ENCODE results near the gene GGNBP2. TPM values are rescaled to one million over a fixed set of nuclear protein-coding genes. Genes with fewer than 3 reads are reported as not detected.
A peak's percentile ranks its signal among the peaks of the same experiment; 100 is the strongest.
"Not testable (repeated sequence)": the region's sequence is repeated elsewhere in the genome, so short reads cannot be mapped to it uniquely, and the experiment has no call there.

Gene GGNBP2
- total RNA-seq, 1 donor from 2014 or later: 71.2 TPM

GRCh38 chr17:36600465-36600864, 55.7 kb downstream of the GGNBP2 start:
- Mint-ChIP-seq H3K9me3 (no peaks in the 10 kb centered on the region), H3K36me3 (no peaks in the 10 kb centered on the region), H3K27ac (peak overlapping the region; percentile 81), H3K4me1 (peaks cover 22% of the 10 kb centered on the region), H3K4me3 (peak overlapping the region; percentile 82), H3K27me3 (ENCODE audit: low read depth) (no peaks in the 10 kb centered on the region)
- no peak for TF ChIP-seq CTCF (IDR thresholded peaks at IDR 0.05; ENCODE audit: unreplicated experiment)
- no peak for DNase-seq (ENCODE audit: low spot score in 2 of 2, unreplicated experiment in 2 of 2)

- Mint-ChIP-seq H3K27ac (peak overlapping the region; percentile 81), H3K9me3 (no peaks in the 10 kb centered on the region), H3K4me3 (peak overlapping the region; percentile 82), H3K27me3 (ENCODE audit: low read depth) (no peaks in the 10 kb centered on the region), H3K4me1 (peaks cover 22% of the 10 kb centered on the region), H3K36me3 (no peaks in the 10 kb centered on the region)
- no peak for TF ChIP-seq CTCF (IDR thresholded peaks at IDR 0.05; ENCODE audit: unreplicated experiment)
- peak in 1 of 2 experiments; percentile 47 for DNase-seq (ENCODE audit: low spot score in 2 of 2, unreplicated experiment in 2 of 2)
These were observed 56.2 kb downstream of the GGNBP2 start for GRCh38 chr17:36600936-36601302.

- H3K27ac Mint-ChIP-seq: peak within 1 kb of the TSS; percentile 81
- peak; percentile 87 to 93 for DNase-seq (ENCODE audit: low spot score in 2 of 2, unreplicated experiment in 2 of 2)
These were observed 56.7 kb downstream of the GGNBP2 start, which contains the start of gene MRM1 for GRCh38 chr17:36601303-36602029. Gene MRM1 (plus strand): TSS chr17:36601583. CDS start chr17:36601811, 228 bp downstream.

GRCh38 chr17:36602030-36602748, 57.5 kb downstream of the GGNBP2 start:
- Mint-ChIP-seq H3K4me1 (peaks cover 22% of the 10 kb centered on the region), H3K9me3 (no peaks in the 10 kb centered on the region), H3K27me3 (ENCODE audit: low read depth) (no peaks in the 10 kb centered on the region), H3K4me3 (peak overlapping the region; percentile 82), H3K27ac (peak overlapping the region; percentile 81), H3K36me3 (no peaks in the 10 kb centered on the region)
- no peak for DNase-seq (ENCODE audit: low spot score in 2 of 2, unreplicated experiment in 2 of 2)
- no peak for TF ChIP-seq CTCF (IDR thresholded peaks at IDR 0.05; ENCODE audit: unreplicated experiment)

More at GRCh38 chr17:36601303-36602029, 56.7 kb downstream of the GGNBP2 start, which contains the start of gene MRM1:
- Mint-ChIP-seq H3K9me3 (no peaks in the 10 kb centered on the region), H3K4me3 (peak within 1 kb of the TSS; percentile 82), H3K36me3 (no peaks in the 10 kb centered on the region), H3K27me3 (ENCODE audit: low read depth) (no peaks in the 10 kb centered on the region), H3K4me1 (peaks cover 22% of the 10 kb centered on the region)
- no peak for TF ChIP-seq CTCF (IDR thresholded peaks at IDR 0.05; ENCODE audit: unreplicated experiment)

- Mint-ChIP-seq H3K4me1 (peaks cover 22% of the 10 kb centered on the region), H3K27ac (no peak overlapping the region), H3K9me3 (no peaks in the 10 kb centered on the region), H3K27me3 (ENCODE audit: low read depth) (no peaks in the 10 kb centered on the region), H3K36me3 (peaks cover 1% of the 10 kb centered on the region), H3K4me3 (peak overlapping the region; percentile 82)
- peak; percentile 90 for TF ChIP-seq CTCF (IDR thresholded peaks at IDR 0.05; ENCODE audit: unreplicated experiment)
- peak in 1 of 2 experiments; percentile 54 for DNase-seq (ENCODE audit: low spot score in 2 of 2, unreplicated experiment in 2 of 2)
These were observed 58.2 kb downstream of the GGNBP2 start for GRCh38 chr17:36602924-36603384.

- peaks cover 22% of the 10 kb centered on the region for H3K4me1 Mint-ChIP-seq
These were observed 60.3 kb downstream of the GGNBP2 start for GRCh38 chr17:36605028-36605427.

More at GRCh38 chr17:36605028-36605427, 60.3 kb downstream of the GGNBP2 start:
- not testable (repeated sequence) for H3K27ac Mint-ChIP-seq; H3K9me3 Mint-ChIP-seq; H3K36me3 Mint-ChIP-seq; DNase-seq (ENCODE audit: low spot score in 2 of 2, unreplicated experiment in 2 of 2); H3K4me3 Mint-ChIP-seq; H3K27me3 Mint-ChIP-seq (ENCODE audit: low read depth)
